ENCODE measurements around the gene FRY.

- TF ChIP-seq RARB (CRISPR knock-in tag; IDR thresholded peaks at IDR 0.05) (no peak), ZFP30 (CRISPR knock-in tag; IDR thresholded peaks at IDR 0.05) (no peak), ZNF8 (CRISPR knock-in tag; IDR thresholded peaks at IDR 0.05) (no peak)
Observed at GRCh38 chr13:32031025-32031814, at the start of gene FRY.

Measured in SK-N-SH treated with all-trans-retinoic acid at 6 μM for 48 hours (cell line).